NOMO-1 treated with dmso at 0.1 percent for 144 hours (cell line): ENCODE data around the gene ARL8A.
A peak's percentile ranks its signal among the peaks of the same experiment; 100 is the strongest.
"Not testable (repeated sequence)": the region's sequence is repeated elsewhere in the genome, so short reads cannot be mapped to it uniquely, and the experiment has no call there.

Experiments used
- DNase-seq: peaks from one replicate; lab custom pipeline; 2025; ENCODE audit not compliant: unreplicated experiment; lab: John Stamatoyannopoulos, UW

The ARL8A gene

GRCh38 chr1:202159534-202160371, 15.2 kb upstream of the ARL8A start:
- DNase-seq, result peak; percentile 41

DNA sequence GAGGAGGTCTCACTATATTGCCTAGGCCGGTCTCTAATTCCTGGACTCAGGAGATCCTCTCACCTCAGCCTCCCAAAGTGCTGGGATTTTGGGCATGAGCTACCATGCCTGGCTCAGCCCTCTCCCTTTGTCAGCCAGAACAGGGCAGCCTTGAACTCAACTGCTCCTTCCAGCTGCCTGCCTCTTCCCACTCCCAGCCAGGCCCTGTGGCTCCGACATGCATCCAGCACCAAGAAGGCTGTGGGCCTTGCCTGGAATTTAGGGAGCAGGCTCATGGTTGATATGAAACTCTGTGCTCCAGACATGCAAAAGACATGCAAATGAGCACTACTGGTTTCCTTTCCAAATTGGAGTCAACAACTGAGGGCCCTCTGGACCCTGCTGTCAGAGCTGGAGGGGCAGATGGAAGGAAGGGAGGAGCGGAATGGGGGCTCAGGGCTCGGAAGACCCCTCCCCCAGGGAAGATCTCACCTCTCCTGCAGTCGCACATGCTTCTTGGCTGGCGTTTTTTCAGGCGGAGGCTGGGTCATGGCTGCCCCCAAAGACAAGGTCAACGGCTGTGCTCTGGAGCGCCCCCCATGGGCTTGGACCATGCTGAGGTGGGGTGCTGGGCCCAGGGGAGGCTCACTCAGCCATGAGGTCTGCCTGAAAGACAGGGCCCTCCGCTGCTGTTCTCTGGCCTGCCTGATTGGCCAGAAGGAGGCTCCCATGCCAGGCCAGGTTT, 14.4 kb upstream of the ARL8A start:
- peak; percentile 32 for DNase-seq

- no peak for DNase-seq
Measured at GRCh38 chr1:202157945-202158344, 13.4 kb upstream of the ARL8A start.

GRCh38 chr1:202156590-202156989, 12.1 kb upstream of the ARL8A start:
- no peak for DNase-seq

- DNase-seq, result no peak
Measured at GRCh38 chr1:202155478-202156021, 11.0 kb upstream of the ARL8A start.

- DNase-seq, result no peak
Measured at GRCh38 chr1:202154766-202155477, 10.4 kb upstream of the ARL8A start.

GRCh38 chr1:202154148-202154765, 9.7 kb upstream of the ARL8A start:
- DNase-seq, result no peak

DNA sequence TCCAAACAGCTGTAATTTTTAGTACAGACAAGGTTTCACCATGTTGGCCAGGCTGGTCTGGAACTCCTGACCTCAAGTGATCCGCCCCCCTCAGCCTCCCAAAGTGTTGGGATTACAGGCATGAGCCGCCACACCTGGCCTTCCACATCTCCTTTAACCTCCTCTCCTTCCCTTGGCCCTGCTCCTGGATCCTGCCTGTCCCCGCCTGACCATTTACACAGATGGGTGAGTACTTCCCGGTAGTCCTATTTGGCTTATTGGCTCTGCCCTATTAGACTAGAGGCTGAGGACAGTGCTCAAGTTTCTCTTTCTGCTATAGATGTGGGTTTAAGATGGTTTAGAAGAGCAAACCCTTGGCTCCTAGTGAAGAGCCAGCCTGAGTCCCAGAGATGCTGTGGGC, 8.7 kb upstream of the ARL8A start:
- no peak for DNase-seq

GRCh38 chr1:202152399-202152798, 7.9 kb upstream of the ARL8A start:
- DNase-seq, result no peak

DNA sequence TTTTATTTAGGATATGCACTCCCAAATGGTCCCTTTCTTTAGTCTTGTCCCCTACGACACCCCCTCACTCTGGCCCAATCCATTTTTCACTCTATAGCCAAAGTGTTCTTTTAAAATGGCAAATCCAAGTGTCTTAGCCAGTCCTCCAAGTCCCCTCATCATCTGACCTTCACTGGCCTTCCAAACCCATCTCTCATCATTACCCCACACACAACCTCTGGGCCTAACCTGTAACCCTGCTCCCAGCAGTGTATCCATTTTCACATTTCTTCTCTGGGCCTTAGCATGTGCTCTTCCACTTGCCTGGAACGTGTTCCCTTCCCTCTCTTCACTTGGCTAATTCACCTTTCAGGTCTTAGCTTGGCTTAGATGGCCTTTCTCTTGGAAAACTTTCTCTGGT, 6.5 kb upstream of the ARL8A start:
- DNase-seq, result no peak

DNA sequence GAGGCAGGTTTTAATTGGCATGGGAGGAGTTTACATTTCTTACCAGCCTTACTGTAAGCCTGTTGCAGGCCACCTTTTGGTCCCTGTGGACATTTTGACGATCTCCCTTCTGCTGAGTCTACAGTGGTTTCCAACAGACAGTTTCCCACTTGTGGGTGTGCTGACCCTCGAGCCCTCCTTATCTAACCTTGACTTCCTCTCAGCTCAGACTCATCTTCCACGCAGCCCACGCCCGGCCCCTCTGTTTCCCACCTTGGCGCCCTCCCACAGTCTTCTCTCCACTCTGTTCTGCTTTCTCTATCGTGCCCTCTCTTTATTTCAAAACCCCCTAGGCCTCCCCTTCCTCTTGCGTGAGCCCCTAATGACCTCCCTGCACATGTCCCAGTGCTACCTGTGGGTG, 6.1 kb upstream of the ARL8A start:
- no peak for DNase-seq

- DNase-seq, result no peak
Measured at GRCh38 chr1:202150187-202150586, 5.7 kb upstream of the ARL8A start.

- no peak for DNase-seq
Measured at GRCh38 chr1:202149566-202149965, 5.0 kb upstream of the ARL8A start.

DNA sequence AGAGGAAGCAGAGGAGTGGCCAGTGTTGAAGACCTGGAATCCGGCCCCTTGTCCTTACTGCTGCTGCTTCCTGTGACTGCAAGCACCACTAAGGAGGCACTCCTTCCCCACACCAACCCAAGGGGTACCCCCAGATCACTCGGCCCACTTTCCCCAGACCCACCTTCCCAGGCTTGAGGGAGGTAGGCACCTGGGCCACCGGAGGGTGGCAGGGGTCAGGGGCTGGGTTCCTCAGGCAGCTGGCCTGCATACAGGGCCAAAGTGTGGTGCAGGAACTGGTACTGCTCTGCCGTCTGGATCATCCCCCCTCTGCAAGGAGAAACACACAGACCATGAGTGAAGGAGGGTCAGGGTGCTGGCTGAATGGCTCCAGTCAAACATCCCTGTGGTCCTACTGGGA, 3.9 kb upstream of the ARL8A start:
- no peak for DNase-seq

GRCh38 chr1:202146993-202147392, 2.5 kb upstream of the ARL8A start:
- no peak for DNase-seq

DNA sequence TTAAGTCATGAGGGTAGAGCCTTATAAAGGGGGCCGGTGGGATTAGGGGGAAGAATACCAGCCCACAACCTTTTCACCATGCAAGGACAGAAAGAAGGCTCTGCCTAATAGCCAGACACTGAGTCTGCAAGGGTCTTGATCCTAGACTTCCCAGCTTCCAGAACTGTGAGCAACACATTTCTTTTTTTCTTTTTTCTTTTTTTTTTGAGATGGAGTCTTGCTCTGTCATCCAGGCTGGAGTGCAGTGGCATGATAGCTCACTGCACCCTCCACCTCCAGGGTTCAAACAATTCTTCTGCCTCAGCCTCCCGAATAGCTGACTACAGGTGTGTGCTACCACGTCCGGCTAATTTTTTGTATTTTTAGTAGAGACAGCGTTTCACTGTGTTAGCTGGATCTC, 1.7 kb upstream of the ARL8A start:
- no peak for DNase-seq

GRCh38 chr1:202145744-202146140, 1.2 kb upstream of the ARL8A start:
- DNase-seq, result not testable (repeated sequence)

GRCh38 chr1:202145068-202145743, 669 bp upstream of the ARL8A start:
- no peak for DNase-seq

GRCh38 chr1:202143768-202144401, 652 bp downstream of the ARL8A start:
- no peak for DNase-seq
